GM23338 (cell line): Measurements from ENCODE around the gene GRK4. TPM values are rescaled to one million over a fixed set of nuclear protein-coding genes. Genes with fewer than 3 reads are reported as not detected.
"Not testable (repeated sequence)": the region's sequence is repeated elsewhere in the genome, so short reads cannot be mapped to it uniquely, and the experiment has no call there.

Experiments used
- ATAC-seq: fragments of 200-7000 bp; cut with Tn5 transposase; 3 replicates; pipeline ENCODE4 v1.9.1; 2020
- DNase-seq: peaks from one replicate; pipeline ENCODE4 v3.0.0-alpha.2; 2015; ENCODE audit warnings: low spot score
- H2AFZ ChIP-seq: fragments of 200-600 bp; sonication (generic); 2 replicates; pipeline ENCODE4 v1.8.0; 2016; ENCODE audit warnings: antibody characterized with exemption, mild to moderate bottlenecking, moderate library complexity
- H3F3A ChIP-seq: fragments of 200-600 bp; sonication (generic); replicated peaks from 2 replicates; pipeline ENCODE4 v1.8.0; 2017; ENCODE audit warnings: antibody characterized with exemption, mixed run types, low read depth
- H3K27ac ChIP-seq: fragments of 200-600 bp; sonication (generic); 2 replicates; pipeline ENCODE4 v1.6.1; 2016; ENCODE audit warnings: low read depth
- H3K27me3 ChIP-seq: fragments of 200-600 bp; sonication (generic); 2 replicates; pipeline ENCODE4 v1.8.0; 2016; ENCODE audit warnings: mild to moderate bottlenecking, mixed run types, moderate library complexity; ENCODE audit not compliant: insufficient read depth
- H3K36me3 ChIP-seq: fragments of 200-600 bp; sonication (generic); 2 replicates; pipeline ENCODE4 v1.8.0; 2016; ENCODE audit warnings: mild to moderate bottlenecking; ENCODE audit not compliant: insufficient read depth
- H3K4me1 ChIP-seq: fragments of 200-600 bp; sonication (generic); 2 replicates; pipeline ENCODE4 v1.8.0; 2016; ENCODE audit warnings: mild to moderate bottlenecking, moderate library complexity; ENCODE audit not compliant: insufficient read depth
- H3K4me2 ChIP-seq: fragments of 200-600 bp; sonication (generic); 2 replicates; pipeline ENCODE4 v1.7.1; 2017; ENCODE audit warnings: mixed run types
- H3K4me3 ChIP-seq: fragments of 200-600 bp; sonication (generic); 2 replicates; pipeline ENCODE4 v1.6.1; 2016; ENCODE audit warnings: mixed run types
- H3K79me2 ChIP-seq: fragments of 200-600 bp; sonication (generic); replicated peaks from 2 replicates; pipeline ENCODE4 v1.8.0; 2017; ENCODE audit warnings: mild to moderate bottlenecking; ENCODE audit not compliant: insufficient read depth
- H3K9me2 ChIP-seq: fragments of 200-600 bp; sonication (generic); 2 replicates; pipeline ENCODE4 v1.8.0; 2017; ENCODE audit not compliant: insufficient read depth
- H4K20me1 ChIP-seq: fragments of 200-600 bp; sonication (generic); replicated peaks from 2 replicates; pipeline ENCODE4 v1.8.0; 2017; ENCODE audit warnings: mild to moderate bottlenecking; ENCODE audit not compliant: insufficient read depth
- H3K27ac Mint-ChIP-seq: 2 replicates; pipeline ENCODE4 v1.8.0; 2020; ENCODE audit warnings: inconsistent platforms, mild to moderate bottlenecking, moderate library complexity, mixed read lengths
- H3K27me3 Mint-ChIP-seq: 3 replicates; pipeline ENCODE4 v1.8.0; 2022; ENCODE audit warnings: low read depth, mild to moderate bottlenecking, moderate library complexity, mixed read lengths, inconsistent platforms; ENCODE audit not compliant: insufficient read depth, poor library complexity
- H3K36me3 Mint-ChIP-seq: 3 replicates; pipeline ENCODE4 v1.8.0; 2021; ENCODE audit warnings: low read depth, mild to moderate bottlenecking, inconsistent platforms, moderate library complexity, mixed read lengths
- H3K4me1 Mint-ChIP-seq: 3 replicates; pipeline ENCODE4 v1.8.0; 2020; ENCODE audit warnings: mild to moderate bottlenecking, inconsistent platforms, mixed read lengths
- H3K4me3 Mint-ChIP-seq: 3 replicates; pipeline ENCODE4 v1.8.0; 2021; ENCODE audit warnings: moderate library complexity, mild to moderate bottlenecking, inconsistent platforms, mixed read lengths
- H3K9me3 Mint-ChIP-seq: 3 replicates; pipeline ENCODE4 v1.8.0; 2020; ENCODE audit warnings: moderate library complexity, mild to moderate bottlenecking, inconsistent platforms, mixed read lengths
- CREB1 ChIP-seq: fragments of 250-450 bp; sonication (Bioruptor Pico); IDR thresholded peaks from 2 replicates; pipeline ENCODE4 v1.5.0; 2020; ENCODE audit warnings: low read depth, mild to moderate bottlenecking, moderate library complexity
- EZH2 ChIP-seq: fragments of 200-600 bp; sonication (generic); IDR thresholded peaks from one replicate; pipeline ENCODE4 v1.8.0; 2017; ENCODE audit warnings: antibody characterized with exemption, mild to moderate bottlenecking, low read depth; ENCODE audit not compliant: unreplicated experiment
- EZH2phosphoT487 ChIP-seq: fragments of 200-600 bp; sonication (generic); IDR thresholded peaks from one replicate; pipeline ENCODE4 v1.8.1; 2018; ENCODE audit warnings: antibody characterized with exemption; ENCODE audit not compliant: unreplicated experiment
- JUNB ChIP-seq: IDR thresholded peaks from one replicate; pipeline ENCODE4 v1.6.1; 2016; ENCODE audit warnings: antibody characterized with exemption; ENCODE audit not compliant: unreplicated experiment
- NANOG ChIP-seq: IDR thresholded peaks from 2 replicates; pipeline ENCODE4 v1.6.1; 2016; ENCODE audit warnings: antibody characterized with exemption, borderline replicate concordance
- POLR2AphosphoS5 ChIP-seq: IDR thresholded peaks from 2 replicates; pipeline ENCODE4 v1.6.1; 2016; ENCODE audit warnings: antibody characterized with exemption, low read depth
- STAT1 ChIP-seq: IDR thresholded peaks from one replicate; pipeline ENCODE4 v1.6.1; 2016; ENCODE audit warnings: antibody characterized with exemption; ENCODE audit not compliant: unreplicated experiment
- ZNF114 ChIP-seq: fragments of 250-450 bp; sonication (Bioruptor Pico); IDR thresholded peaks from 2 replicates; pipeline ENCODE4 v1.5.0; 2020; ENCODE audit warnings: mild to moderate bottlenecking, moderate library complexity
- ZNF331 ChIP-seq: fragments of 250-450 bp; sonication (Bioruptor Pico); IDR thresholded peaks from 2 replicates; pipeline ENCODE4 v1.5.0; 2020; ENCODE audit warnings: low read depth, mild to moderate bottlenecking, moderate library complexity
- polyA plus RNA-seq: library from polyadenylated mRNA; unstranded; fragments of >200 nt; fragmentation: Nextera tagmentation; extraction: Ambion mirVana; gene quantifications from 2 replicates; pipeline ENCODE4 v1.2.1, GENCODE V29; 2016
- total RNA-seq: library from RNA; depleted of rRNA; stranded (reverse); fragments of >200 nt; shearing (Covaris generic); gene quantifications from 2 replicates; pipeline ENCODE4 v1.2.3, GENCODE V29; 2014
- TF ChIP-seq, protein P1 (sequence below), 2 experiments: fragments of 200-600 bp in 1 of 2; sonication (generic) in 1 of 2; conservative IDR thresholded peaks; 2 replicates each; pipeline versions ENCODE4 v1.5.1 to v1.6.1; 2016 to 2017; ENCODE audit warnings: antibody characterized with exemption in 2 of 2, low read depth in 2 of 2, mild to moderate bottlenecking in 2 of 2, moderate library complexity in 1 of 2
- TF ChIP-seq, protein P2 (sequence below): IDR thresholded peaks from 2 replicates; pipeline ENCODE4 v1.6.1; 2016; ENCODE audit warnings: antibody characterized with exemption

GRK4 gene
- total and polyA plus RNA-seq, 2 experiments from 2014 or later = 1.3 to 1.4 TPM

DNA sequence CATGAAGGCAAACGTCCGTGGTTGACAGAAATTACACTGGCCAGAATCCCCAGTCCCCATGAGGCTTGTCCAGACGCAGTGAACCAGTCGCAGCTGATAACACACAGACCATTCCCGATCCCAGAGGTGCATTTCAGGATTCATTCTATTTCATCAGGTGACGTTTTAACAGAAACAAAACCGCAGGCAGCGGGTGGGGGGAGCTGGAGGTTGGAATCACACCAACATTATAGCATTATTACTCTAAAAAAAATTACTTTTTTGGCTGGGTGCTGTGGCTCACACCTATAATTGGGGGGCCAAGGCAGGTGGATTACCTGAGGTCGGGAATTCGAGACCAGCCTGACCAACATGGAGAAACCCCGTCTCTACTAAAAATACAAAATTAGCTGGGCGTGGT lies 25.4 kb upstream of the GRK4 start:
- Histone ChIP-seq H4K20me1 (peaks cover 19% of the 10 kb centered on the region), H3K4me2 (no peak overlapping the region), H2AFZ (no peak overlapping the region), H3K79me2 (peaks cover 19% of the 10 kb centered on the region), H3K4me1 (peaks cover 4% of the 10 kb centered on the region; the same call in 1 of the 2 replicates), H3K36me3 (peaks cover 34% of the 10 kb centered on the region), H3K4me3 (no peak overlapping the region), H3F3A (peaks cover 32% of the 10 kb centered on the region; the same call in 1 of the 2 replicates), H3K27me3 (no peaks in the 10 kb centered on the region), H3K27ac (peak overlapping the region; percentile 76; the same call in 1 of the 2 replicates), H3K9me2 (no peaks in the 10 kb centered on the region)
- peaks cover 27% of the 10 kb centered on the region for H3K27me3 Mint-ChIP-seq
- H3K9me3 Mint-ChIP-seq = no peaks in the 10 kb centered on the region
- no peak overlapping the region for H3K4me3 Mint-ChIP-seq
- H3K4me1 Mint-ChIP-seq = peaks cover 26% of the 10 kb centered on the region
- DNase-seq (no peak), ATAC-seq (no peak)
- TF ChIP-seq, protein P1, sequence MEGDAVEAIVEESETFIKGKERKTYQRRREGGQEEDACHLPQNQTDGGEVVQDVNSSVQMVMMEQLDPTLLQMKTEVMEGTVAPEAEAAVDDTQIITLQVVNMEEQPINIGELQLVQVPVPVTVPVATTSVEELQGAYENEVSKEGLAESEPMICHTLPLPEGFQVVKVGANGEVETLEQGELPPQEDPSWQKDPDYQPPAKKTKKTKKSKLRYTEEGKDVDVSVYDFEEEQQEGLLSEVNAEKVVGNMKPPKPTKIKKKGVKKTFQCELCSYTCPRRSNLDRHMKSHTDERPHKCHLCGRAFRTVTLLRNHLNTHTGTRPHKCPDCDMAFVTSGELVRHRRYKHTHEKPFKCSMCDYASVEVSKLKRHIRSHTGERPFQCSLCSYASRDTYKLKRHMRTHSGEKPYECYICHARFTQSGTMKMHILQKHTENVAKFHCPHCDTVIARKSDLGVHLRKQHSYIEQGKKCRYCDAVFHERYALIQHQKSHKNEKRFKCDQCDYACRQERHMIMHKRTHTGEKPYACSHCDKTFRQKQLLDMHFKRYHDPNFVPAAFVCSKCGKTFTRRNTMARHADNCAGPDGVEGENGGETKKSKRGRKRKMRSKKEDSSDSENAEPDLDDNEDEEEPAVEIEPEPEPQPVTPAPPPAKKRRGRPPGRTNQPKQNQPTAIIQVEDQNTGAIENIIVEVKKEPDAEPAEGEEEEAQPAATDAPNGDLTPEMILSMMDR (conservative IDR thresholded peaks at IDR 0.05; ENCODE audit: low read depth in 2 of 2) = no peak
- TF ChIP-seq JUNB (no peak), NANOG (no peak), CREB1 (CRISPR knock-in tag) (no peak), STAT1 (no peak), EZH2phosphoT487 (no peak), POLR2AphosphoS5 (no peak), ZNF114 (CRISPR knock-in tag) (no peak)
- H3K36me3 Mint-ChIP-seq = peaks cover 79% of the 10 kb centered on the region
- H3K27ac Mint-ChIP-seq = no peak overlapping the region

DNA sequence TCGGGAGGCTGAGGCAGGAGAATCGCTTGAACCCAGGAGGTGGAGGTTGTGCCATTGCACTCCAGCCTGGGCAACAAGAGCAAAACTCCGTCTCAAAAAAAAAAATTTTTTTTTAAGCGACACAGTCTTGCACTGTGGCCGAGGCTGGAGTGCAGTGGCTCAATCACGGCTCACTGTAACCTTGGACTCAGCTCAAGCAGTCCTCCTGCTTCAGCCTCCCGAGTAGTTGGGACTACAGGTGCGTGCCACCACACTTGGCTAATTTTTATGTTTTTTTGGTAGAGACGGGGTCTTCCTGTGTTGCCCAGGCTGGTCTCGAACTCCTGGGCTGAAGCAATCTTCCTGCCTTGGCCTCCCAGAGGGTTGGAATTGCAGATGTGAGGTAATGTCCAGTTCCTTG lies 25.0 kb upstream of the GRK4 start:
- H3K4me2 ChIP-seq, H3K9me2 ChIP-seq, H3K4me3 ChIP-seq, DNase-seq, ATAC-seq, H3K4me3 Mint-ChIP-seq, H3K27ac Mint-ChIP-seq, H3K9me3 Mint-ChIP-seq, H3K27me3 ChIP-seq, H2AFZ ChIP-seq, H3K4me1 ChIP-seq, H3K27ac ChIP-seq: not testable (repeated sequence)
- peaks cover 19% of the 10 kb centered on the region for H4K20me1 ChIP-seq
- peaks cover 34% of the 10 kb centered on the region for H3K36me3 ChIP-seq
- Mint-ChIP-seq H3K4me1 (peaks cover 22% of the 10 kb centered on the region), H3K27me3 (peaks cover 23% of the 10 kb centered on the region), H3K36me3 (peaks cover 79% of the 10 kb centered on the region)
- peaks cover 32% of the 10 kb centered on the region; the same call in 1 of the 2 replicates for H3F3A ChIP-seq
- peaks cover 19% of the 10 kb centered on the region for H3K79me2 ChIP-seq

DNA sequence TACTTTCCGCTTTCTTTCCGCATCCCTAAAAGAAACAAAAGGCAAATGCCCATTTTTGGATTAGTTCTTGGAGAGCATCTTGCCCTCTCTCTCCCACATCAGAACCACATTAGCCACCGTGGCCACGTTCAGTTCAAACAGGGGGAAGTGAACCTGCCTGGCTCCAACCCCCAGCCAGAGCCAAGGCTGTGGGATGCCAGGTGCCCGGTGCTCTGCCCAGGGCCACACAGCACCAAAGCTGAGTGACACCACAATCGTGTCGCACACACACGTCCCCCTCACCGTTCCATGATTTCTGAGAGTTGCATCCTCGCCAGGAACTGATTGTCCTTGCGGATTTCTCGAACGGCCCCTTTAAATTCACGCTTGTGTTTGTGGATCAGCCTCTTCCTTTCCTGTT lies 24.5 kb upstream of the GRK4 start:
- Histone ChIP-seq H3K36me3 (peaks cover 38% of the 10 kb centered on the region), H3K4me3 (no peak overlapping the region), H3K27ac (no peak overlapping the region), H3K27me3 (no peaks in the 10 kb centered on the region), H3K9me2 (no peaks in the 10 kb centered on the region), H3F3A (peaks cover 32% of the 10 kb centered on the region; the same call in 1 of the 2 replicates), H2AFZ (no peak overlapping the region), H3K79me2 (peaks cover 19% of the 10 kb centered on the region), H3K4me1 (peaks cover 4% of the 10 kb centered on the region; the same call in 1 of the 2 replicates), H3K4me2 (no peak overlapping the region), H4K20me1 (peaks cover 20% of the 10 kb centered on the region)
- TF ChIP-seq, protein P2, sequence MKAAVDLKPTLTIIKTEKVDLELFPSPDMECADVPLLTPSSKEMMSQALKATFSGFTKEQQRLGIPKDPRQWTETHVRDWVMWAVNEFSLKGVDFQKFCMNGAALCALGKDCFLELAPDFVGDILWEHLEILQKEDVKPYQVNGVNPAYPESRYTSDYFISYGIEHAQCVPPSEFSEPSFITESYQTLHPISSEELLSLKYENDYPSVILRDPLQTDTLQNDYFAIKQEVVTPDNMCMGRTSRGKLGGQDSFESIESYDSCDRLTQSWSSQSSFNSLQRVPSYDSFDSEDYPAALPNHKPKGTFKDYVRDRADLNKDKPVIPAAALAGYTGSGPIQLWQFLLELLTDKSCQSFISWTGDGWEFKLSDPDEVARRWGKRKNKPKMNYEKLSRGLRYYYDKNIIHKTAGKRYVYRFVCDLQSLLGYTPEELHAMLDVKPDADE = no peak
- TF ChIP-seq EZH2 (no peak), ZNF114 (CRISPR knock-in tag) (no peak), JUNB (no peak), STAT1 (no peak), NANOG (no peak), ZNF331 (CRISPR knock-in tag) (no peak), CREB1 (CRISPR knock-in tag) (no peak)
- TF ChIP-seq, protein P1 (conservative IDR thresholded peaks at IDR 0.05; ENCODE audit: low read depth in 2 of 2) = no peak
- Mint-ChIP-seq H3K36me3 (peaks cover 83% of the 10 kb centered on the region), H3K27me3 (peaks cover 23% of the 10 kb centered on the region), H3K27ac (no peak overlapping the region), H3K4me1 (peaks cover 22% of the 10 kb centered on the region), H3K9me3 (no peaks in the 10 kb centered on the region), H3K4me3 (no peak overlapping the region)
- DNase-seq (no peak), ATAC-seq (no peak)
